Activated CD8-positive, alpha-beta memory T cell treated with anti-CD3 and anti-CD28 coated beads, Interleukin-2, amount 50 U/mL, for 1 hour (primary cell): ENCODE measurements around the gene DEFB108B.
"Not testable (repeated sequence)": the region's sequence is repeated elsewhere in the genome, so short reads cannot be mapped to it uniquely, and the experiment has no call there.

Source experiments
- DNase-seq: peaks from one replicate; pipeline ENCODE4 v3.0.0-alpha.2; 2020; ENCODE audit errors: extremely low read depth

The DEFB108B gene

GRCh38 chr11:71813481-71814355, 19.3 kb upstream of the DEFB108B start:
- DNase-seq: peak; percentile 62

GRCh38 chr11:71821539-71821938, 11.5 kb upstream of the DEFB108B start:
- not testable (repeated sequence) for DNase-seq

GRCh38 chr11:71829247-71829646, 3.8 kb upstream of the DEFB108B start:
- not testable (repeated sequence) for DNase-seq

DNA sequence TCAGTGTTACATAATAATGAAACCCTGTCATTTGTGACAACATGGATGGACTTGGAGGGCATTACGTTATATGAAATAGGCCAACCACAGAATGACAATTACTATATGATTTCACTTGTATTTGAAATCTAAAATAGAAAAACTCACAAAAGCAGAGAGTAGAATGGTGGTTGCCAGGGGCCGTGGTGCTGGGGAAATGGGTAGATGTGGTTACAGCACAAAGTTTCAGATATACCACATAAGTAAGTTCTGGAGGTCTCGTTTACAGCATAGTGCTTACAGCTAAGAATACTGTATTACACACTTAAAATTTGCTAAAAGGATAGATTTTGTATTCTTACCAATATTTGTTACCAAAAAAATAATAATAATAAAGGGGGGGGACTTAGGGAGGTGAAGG, 3.3 kb upstream of the DEFB108B start:
- not testable (repeated sequence) for DNase-seq

DNA sequence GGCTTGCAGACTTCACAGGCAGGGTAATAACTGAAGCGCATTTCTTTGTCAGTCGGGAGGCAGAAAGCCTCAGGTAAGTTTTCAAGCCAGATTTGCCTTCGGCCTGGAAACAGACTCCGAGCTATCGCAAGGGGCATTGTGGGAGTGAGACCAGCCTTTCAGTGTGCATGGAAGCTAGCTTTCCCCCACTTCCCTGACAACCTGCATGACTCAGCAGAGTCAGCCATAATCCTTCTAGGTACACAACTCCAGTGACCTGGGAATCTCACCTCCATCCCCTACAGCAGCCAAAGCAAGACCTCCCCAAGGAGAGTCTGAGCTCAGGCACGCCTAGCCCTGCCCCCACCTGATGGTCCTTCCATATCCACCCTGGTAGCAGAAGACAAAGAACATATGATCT, 9.7 kb downstream of the DEFB108B start:
- DNase-seq: not testable (repeated sequence)

- DNase-seq: not testable (repeated sequence)
These were observed 10.4 kb downstream of the DEFB108B start for GRCh38 chr11:71843355-71843754.

GRCh38 chr11:71843858-71844257, 10.9 kb downstream of the DEFB108B start:
- no peak for DNase-seq

GRCh38 chr11:71853895-71854294, 20.9 kb downstream of the DEFB108B start:
- not testable (repeated sequence) for DNase-seq

DNA sequence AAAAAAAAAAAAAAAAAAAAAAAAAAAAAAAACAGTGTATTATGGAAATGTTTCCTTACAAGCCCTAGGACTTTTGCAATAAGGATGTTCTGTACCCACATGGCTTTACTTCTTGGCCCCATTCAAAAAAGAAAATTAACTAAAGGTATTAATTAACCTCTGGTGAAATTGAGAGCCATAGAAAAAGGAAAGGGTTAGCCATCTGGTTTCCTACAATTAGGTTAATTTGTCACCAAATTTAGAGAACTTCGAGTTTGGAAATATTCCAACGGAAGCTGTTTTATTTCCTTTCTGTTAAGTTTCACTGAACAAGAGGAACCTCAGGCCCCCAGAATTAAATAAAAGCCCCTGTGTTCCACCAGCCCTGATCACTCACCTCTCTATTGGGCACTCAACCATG, 22.9 kb downstream of the DEFB108B start:
- DNase-seq: not testable (repeated sequence)

- not testable (repeated sequence) for DNase-seq
These were observed 27.8 kb downstream of the DEFB108B start for GRCh38 chr11:71860835-71861234.

GRCh38 chr11:71863978-71864627, 31.1 kb downstream of the DEFB108B start:
- not testable (repeated sequence) for DNase-seq

DNA sequence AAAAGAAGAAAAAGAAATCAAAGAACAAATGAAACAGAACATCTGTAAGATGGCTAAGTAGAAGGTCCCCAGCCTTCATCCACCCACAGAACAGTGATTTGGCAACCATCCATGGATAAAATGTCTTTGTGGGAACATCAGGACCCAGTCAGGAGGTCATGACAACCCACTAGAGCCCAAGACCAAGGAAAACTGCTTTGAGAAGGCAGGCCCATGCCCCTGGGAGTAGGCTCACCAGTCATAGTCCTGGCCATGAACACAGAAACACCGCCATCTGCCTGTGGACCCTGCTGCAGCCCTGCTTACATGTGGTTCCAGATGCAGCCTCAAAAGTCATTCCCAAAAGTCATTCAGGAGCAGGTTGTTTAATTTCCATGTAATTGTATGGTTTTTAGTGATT, 34.2 kb downstream of the DEFB108B start:
- DNase-seq: not testable (repeated sequence)

DNA sequence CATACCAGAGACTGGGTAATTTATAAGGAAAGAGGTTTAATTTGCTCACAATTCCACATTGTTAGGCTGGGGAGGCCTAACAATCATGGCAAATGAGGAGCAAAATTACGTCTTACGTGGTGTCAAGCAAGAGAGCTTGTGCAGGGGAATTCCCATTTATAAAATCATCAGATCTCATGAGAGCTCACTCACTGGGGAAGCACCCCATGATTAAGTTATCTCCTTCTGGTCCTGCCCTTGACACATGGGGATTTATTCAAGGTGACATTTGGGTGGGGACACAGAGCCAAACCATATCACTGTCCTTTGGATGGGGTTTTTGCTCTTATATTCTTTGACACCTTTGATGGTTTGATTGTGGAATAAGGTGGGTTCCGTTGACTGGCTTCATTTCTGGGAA, 36.9 kb downstream of the DEFB108B start:
- not testable (repeated sequence) for DNase-seq

DNA sequence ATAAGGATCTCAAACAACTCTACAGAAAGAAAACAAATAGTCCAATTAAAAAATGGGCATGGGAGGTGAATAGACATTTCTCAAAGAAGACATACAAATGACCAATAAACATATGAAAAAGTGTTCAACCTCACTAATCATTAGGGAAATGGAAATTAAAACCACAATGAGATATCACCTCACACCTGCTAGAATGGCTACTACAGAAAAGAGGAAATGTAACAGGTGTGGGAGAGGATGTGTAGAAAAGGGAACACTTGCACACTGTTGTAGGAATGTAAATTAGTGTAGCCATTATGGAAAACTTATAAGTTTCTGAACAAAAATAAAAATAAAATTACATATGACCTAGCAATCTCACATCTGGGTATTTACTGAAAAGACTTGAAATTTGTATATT, 37.7 kb downstream of the DEFB108B start:
- not testable (repeated sequence) for DNase-seq

DNA sequence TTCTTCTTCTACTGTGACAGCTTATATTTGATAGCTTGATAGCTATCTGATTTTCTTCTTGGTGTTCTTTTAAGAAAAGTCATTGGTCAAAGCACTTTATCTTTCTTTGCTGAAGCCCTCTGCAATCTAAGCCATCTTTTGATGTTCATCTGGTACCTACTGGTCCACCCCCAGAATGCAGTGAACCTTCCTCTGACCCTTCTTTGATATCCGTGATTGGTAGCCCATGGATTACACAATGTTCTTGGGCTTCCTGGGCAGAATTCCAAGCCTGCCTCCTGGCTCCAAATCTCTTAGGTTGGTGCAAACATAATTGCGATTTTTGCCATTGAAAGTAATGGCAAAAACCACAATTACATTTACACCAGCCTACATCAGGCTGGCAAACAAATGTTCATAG, 43.3 kb downstream of the DEFB108B start:
- DNase-seq: not testable (repeated sequence)

DNA sequence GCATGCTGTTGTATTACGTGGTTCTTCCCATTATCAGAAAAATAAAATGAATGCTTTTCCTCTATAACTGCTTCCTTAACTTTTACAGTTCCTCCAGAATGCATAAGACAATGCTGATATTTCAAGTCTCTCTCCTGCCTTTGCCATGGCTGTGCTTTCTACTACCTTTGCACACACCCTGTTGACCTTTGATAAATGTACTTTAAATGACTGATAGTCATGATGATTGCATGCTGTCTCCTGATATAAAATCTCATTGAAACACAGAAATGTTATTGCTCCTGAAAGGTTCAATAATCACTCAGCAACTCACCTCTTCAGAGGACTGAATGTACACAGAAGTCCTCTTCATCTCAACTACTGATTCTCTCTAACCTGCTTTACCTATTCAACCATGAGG, 45.1 kb downstream of the DEFB108B start, which contains the start of gene DEFB131B:
TSS of gene DEFB131B (plus strand) at position 395 of the 400 bp plus-strand sequence. CDS start at position 395, 0 bp downstream.
- not testable (repeated sequence) for DNase-seq

DNA sequence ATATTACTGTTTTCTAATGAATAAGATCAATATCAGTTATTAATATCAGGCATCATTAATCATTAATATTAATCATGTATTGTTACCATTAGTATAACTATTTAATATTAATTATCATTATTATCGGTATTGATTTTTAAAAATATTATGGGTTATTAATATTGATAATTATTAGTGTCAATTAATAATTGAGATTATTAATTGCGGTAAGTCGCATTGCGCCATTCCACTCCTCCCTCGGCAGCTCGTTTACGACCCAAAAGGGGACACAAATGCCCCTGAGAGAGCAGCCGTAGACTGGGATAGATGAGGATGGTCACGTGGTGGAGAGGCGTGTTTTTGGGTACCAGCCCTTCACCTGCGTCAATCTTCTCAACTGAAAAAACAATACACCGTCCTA, 52.8 kb downstream of the DEFB108B start:
- not testable (repeated sequence) for DNase-seq
